ENCODE data around the gene SAMMSON. TPM values are rescaled to one million over a fixed set of nuclear protein-coding genes. Genes with fewer than 3 reads are reported as not detected.

The SAMMSON gene
- total and polyA plus RNA-seq, 2 donors (not counting 1 experiment from before 2014, with no cell fraction given), result under 0.01 TPM; not detected in 1

GRCh38 chr3:70112751-70113150 lies 113.2 kb downstream of the SAMMSON start:
- no peaks in the 10 kb centered on the region for H3K79me2 ChIP-seq (ENCODE audit: control insufficient read depth, insufficient read depth, low read length)

GRCh38 chr3:70114431-70114830 lies 114.9 kb downstream of the SAMMSON start:
- TF ChIP-seq CTCF (conservative IDR thresholded peaks at IDR 0.05 in 1 of 2, IDR thresholded peaks at IDR 0.05 in 1 of 2; ENCODE audit: low read depth in 1 of 2, low read length in 2 of 2), result no peak
- no peak for TF ChIP-seq EZH2 (IDR thresholded peaks at IDR 0.05; ENCODE audit: low read length, missing control alignments)
- Histone ChIP-seq H3K36me3 (ENCODE audit: control insufficient read depth, insufficient read depth, low read length) (no peaks in the 10 kb centered on the region), H4K20me1 (ENCODE audit: control insufficient read depth, extremely low read depth, insufficient read depth, low read length) (no peaks in the 10 kb centered on the region), H3K4me2 (ENCODE audit: extremely low read depth, insufficient read depth, low read length) (no peak overlapping the region), H3K79me2 (ENCODE audit: control insufficient read depth, insufficient read depth, low read length) (no peaks in the 10 kb centered on the region), H3K4me3 (replicated peaks in 1 of 4; ENCODE audit: control extremely low read depth in 1 of 4, insufficient read depth in 1 of 4, low read depth in 3 of 4, low read length in 4 of 4) (no peak overlapping the region), H3K27ac (ENCODE audit: insufficient read depth, low read length) (no peak overlapping the region), H3K4me1 (ENCODE audit: control insufficient read depth, extremely low read depth, insufficient read depth, low read length) (no peaks in the 10 kb centered on the region), H3K9ac (ENCODE audit: insufficient read depth, low read length) (no peak overlapping the region), H3K9me3 (ENCODE audit: control insufficient read depth, insufficient read depth, low read depth, low read length) (no peaks in the 10 kb centered on the region), H3K27me3 (ENCODE audit: control insufficient read depth, insufficient read depth, low read length) (no peaks in the 10 kb centered on the region), H2AFZ (ENCODE audit: low read length) (no peak overlapping the region)
- no peak for DNase-seq (ENCODE audit: low read depth in 2 of 2)

More at GRCh38 chr3:70112751-70113150, 113.2 kb downstream of the SAMMSON start:
- no peaks in the 10 kb centered on the region for H3K36me3 ChIP-seq (ENCODE audit: control insufficient read depth, insufficient read depth, low read length)
- H3K27me3 ChIP-seq (ENCODE audit: control insufficient read depth, insufficient read depth, low read length), result no peaks in the 10 kb centered on the region
- no peak overlapping the region for H3K4me2 ChIP-seq (ENCODE audit: extremely low read depth, insufficient read depth, low read length)
- no peaks in the 10 kb centered on the region for H4K20me1 ChIP-seq (ENCODE audit: control insufficient read depth, extremely low read depth, insufficient read depth, low read length)
- no peaks in the 10 kb centered on the region for H3K9me3 ChIP-seq (ENCODE audit: control insufficient read depth, insufficient read depth, low read depth, low read length)
- no peak for DNase-seq (ENCODE audit: low read depth in 2 of 2)
- no peak for TF ChIP-seq CTCF (conservative IDR thresholded peaks at IDR 0.05 in 1 of 2, IDR thresholded peaks at IDR 0.05 in 1 of 2; ENCODE audit: low read depth in 1 of 2, low read length in 2 of 2)
- TF ChIP-seq EZH2 (IDR thresholded peaks at IDR 0.05; ENCODE audit: low read length, missing control alignments), result no peak
- H3K4me1 ChIP-seq (ENCODE audit: control insufficient read depth, extremely low read depth, insufficient read depth, low read length), result no peaks in the 10 kb centered on the region
- H3K27ac ChIP-seq (ENCODE audit: insufficient read depth, low read length), result no peak overlapping the region
- H2AFZ ChIP-seq (ENCODE audit: low read length), result no peak overlapping the region
- H3K9ac ChIP-seq (ENCODE audit: insufficient read depth, low read length), result no peak overlapping the region
- no peak overlapping the region for H3K4me3 ChIP-seq (replicated peaks in 1 of 4; ENCODE audit: control extremely low read depth in 1 of 4, insufficient read depth in 1 of 4, low read depth in 3 of 4, low read length in 4 of 4)

GRCh38 chr3:70119879-70120278 lies 120.3 kb downstream of the SAMMSON start:
- Histone ChIP-seq H3K9me3 (ENCODE audit: control insufficient read depth, insufficient read depth, low read depth, low read length) (no peaks in the 10 kb centered on the region), H3K27ac (ENCODE audit: insufficient read depth, low read length) (no peak overlapping the region), H4K20me1 (ENCODE audit: control insufficient read depth, extremely low read depth, insufficient read depth, low read length) (no peaks in the 10 kb centered on the region), H3K9ac (ENCODE audit: insufficient read depth, low read length) (no peak overlapping the region), H2AFZ (ENCODE audit: low read length) (no peak overlapping the region), H3K4me3 (replicated peaks in 1 of 4; ENCODE audit: control extremely low read depth in 1 of 4, insufficient read depth in 1 of 4, low read depth in 3 of 4, low read length in 4 of 4) (no peak overlapping the region), H3K4me2 (ENCODE audit: extremely low read depth, insufficient read depth, low read length) (no peak overlapping the region), H3K79me2 (ENCODE audit: control insufficient read depth, insufficient read depth, low read length) (no peaks in the 10 kb centered on the region), H3K36me3 (ENCODE audit: control insufficient read depth, insufficient read depth, low read length) (no peaks in the 10 kb centered on the region), H3K27me3 (ENCODE audit: control insufficient read depth, insufficient read depth, low read length) (no peaks in the 10 kb centered on the region), H3K4me1 (ENCODE audit: control insufficient read depth, extremely low read depth, insufficient read depth, low read length) (no peaks in the 10 kb centered on the region)
- DNase-seq (ENCODE audit: low read depth in 2 of 2), result no peak
- TF ChIP-seq EZH2 (IDR thresholded peaks at IDR 0.05; ENCODE audit: low read length, missing control alignments) (no peak), CTCF (conservative IDR thresholded peaks at IDR 0.05 in 1 of 2, IDR thresholded peaks at IDR 0.05 in 1 of 2; ENCODE audit: low read depth in 1 of 2, low read length in 2 of 2) (no peak)

All from fibroblast of lung (primary cell).